ENCODE measurements around the gene CTTNBP2.

- TF ChIP-seq, protein P1, sequence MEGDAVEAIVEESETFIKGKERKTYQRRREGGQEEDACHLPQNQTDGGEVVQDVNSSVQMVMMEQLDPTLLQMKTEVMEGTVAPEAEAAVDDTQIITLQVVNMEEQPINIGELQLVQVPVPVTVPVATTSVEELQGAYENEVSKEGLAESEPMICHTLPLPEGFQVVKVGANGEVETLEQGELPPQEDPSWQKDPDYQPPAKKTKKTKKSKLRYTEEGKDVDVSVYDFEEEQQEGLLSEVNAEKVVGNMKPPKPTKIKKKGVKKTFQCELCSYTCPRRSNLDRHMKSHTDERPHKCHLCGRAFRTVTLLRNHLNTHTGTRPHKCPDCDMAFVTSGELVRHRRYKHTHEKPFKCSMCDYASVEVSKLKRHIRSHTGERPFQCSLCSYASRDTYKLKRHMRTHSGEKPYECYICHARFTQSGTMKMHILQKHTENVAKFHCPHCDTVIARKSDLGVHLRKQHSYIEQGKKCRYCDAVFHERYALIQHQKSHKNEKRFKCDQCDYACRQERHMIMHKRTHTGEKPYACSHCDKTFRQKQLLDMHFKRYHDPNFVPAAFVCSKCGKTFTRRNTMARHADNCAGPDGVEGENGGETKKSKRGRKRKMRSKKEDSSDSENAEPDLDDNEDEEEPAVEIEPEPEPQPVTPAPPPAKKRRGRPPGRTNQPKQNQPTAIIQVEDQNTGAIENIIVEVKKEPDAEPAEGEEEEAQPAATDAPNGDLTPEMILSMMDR (IDR thresholded peaks at IDR 0.05), result no peak
- no peak for TF ChIP-seq JUND (IDR thresholded peaks at IDR 0.05)
- TF ChIP-seq, protein P2, sequence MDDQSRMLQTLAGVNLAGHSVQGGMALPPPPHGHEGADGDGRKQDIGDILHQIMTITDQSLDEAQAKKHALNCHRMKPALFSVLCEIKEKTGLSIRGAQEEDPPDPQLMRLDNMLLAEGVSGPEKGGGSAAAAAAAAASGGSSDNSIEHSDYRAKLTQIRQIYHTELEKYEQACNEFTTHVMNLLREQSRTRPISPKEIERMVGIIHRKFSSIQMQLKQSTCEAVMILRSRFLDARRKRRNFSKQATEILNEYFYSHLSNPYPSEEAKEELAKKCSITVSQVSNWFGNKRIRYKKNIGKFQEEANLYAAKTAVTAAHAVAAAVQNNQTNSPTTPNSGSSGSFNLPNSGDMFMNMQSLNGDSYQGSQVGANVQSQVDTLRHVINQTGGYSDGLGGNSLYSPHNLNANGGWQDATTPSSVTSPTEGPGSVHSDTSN (IDR thresholded peaks at IDR 0.05), result no peak
- TF ChIP-seq TAF1 (IDR thresholded peaks at IDR 0.05; ENCODE audit: borderline replicate concordance, low read depth, low read length), result no peak
- TF ChIP-seq EP300 (IDR thresholded peaks at IDR 0.05; ENCODE audit: borderline replicate concordance in 1 of 2, low read depth in 1 of 2, low read length in 1 of 2), result no peak
- no peak for TF ChIP-seq EZH2phosphoT487 (IDR thresholded peaks at IDR 0.05; ENCODE audit: borderline replicate concordance, low read depth)
- TF ChIP-seq MAX (IDR thresholded peaks at IDR 0.05; ENCODE audit: low read depth), result no peak
These were observed 156.4 kb downstream of the CTTNBP2 start for GRCh38 chr7:117716707-117717299.
